PC-3 (cell line): ENCODE measurements around the gene EPB41L1. TPM values are rescaled to one million over a fixed set of nuclear protein-coding genes. Genes with fewer than 3 reads are reported as not detected.

ENCODE experiments used
- ATAC-seq: fragments of 200-7000 bp; cut with Tn5 transposase; 2 replicates; pipeline ENCODE4 v1.9.1; 2020; ENCODE audit warnings: mild to moderate bottlenecking, moderate library complexity
- BruUV-seq: library from RNA; stranded (reverse); fragments of 400-500 nt; replicated peaks from 2 replicates; lab custom pipeline; 2021; lab: Mats Ljungman, UMichigan
- CTCF ChIA-PET: fragments of 300-600 bp; sonication (Branson Sonifier 250); formaldehyde crosslinking; loops from one replicate; lab custom pipeline; 2022; ENCODE audit warnings: antibody characterized with exemption; lab: Charles Lee
- POLR2A ChIA-PET: fragments of 300-600 bp; sonication (Branson Sonifier 250); formaldehyde crosslinking; loops from one replicate; lab custom pipeline; 2022; ENCODE audit warnings: antibody characterized with exemption; ENCODE audit not compliant: unreplicated experiment; lab: Charles Lee
- DNase-seq: peaks from one replicate; pipeline ENCODE4 v3.0.0-alpha.2; 2015
- H2AFZ ChIP-seq: fragments of 300-600 bp; sonication (generic); 2 replicates; pipeline ENCODE4 v1.6.0; 2016; ENCODE audit warnings: antibody characterized with exemption, low read length
- H3F3A ChIP-seq: fragments of 300-600 bp; sonication (generic); one replicate; pipeline ENCODE4 v1.6.0; 2017; ENCODE audit warnings: antibody characterized with exemption, low read length, control low read depth, mild to moderate bottlenecking; ENCODE audit not compliant: unreplicated experiment
- H3K27ac ChIP-seq: fragments of 300-600 bp; sonication (generic); 2 replicates; pipeline ENCODE4 v1.5.1; 2016; ENCODE audit warnings: mild to moderate bottlenecking, low read length
- H3K27me3 ChIP-seq: fragments of 300-600 bp; sonication (generic); 2 replicates; pipeline ENCODE4 v1.6.1; 2016; ENCODE audit warnings: low read length, mixed read lengths
- H3K36me3 ChIP-seq: fragments of 300-600 bp; sonication (generic); 2 replicates; pipeline ENCODE4 v1.6.1; 2016; ENCODE audit warnings: low read depth, mixed run types, low read length, mixed read lengths
- H3K4me1 ChIP-seq: fragments of 300-600 bp; sonication (generic); 2 replicates; pipeline ENCODE4 v1.5.1; 2016; ENCODE audit warnings: low read length; ENCODE audit not compliant: insufficient read depth
- H3K4me2 ChIP-seq: fragments of 300-600 bp; sonication (generic); 2 replicates; pipeline ENCODE4 v1.6.0; 2016; ENCODE audit warnings: low read length
- H3K4me3 ChIP-seq: fragments of 300-600 bp; sonication (generic); 2 replicates; pipeline ENCODE4 v1.5.1; 2016; ENCODE audit warnings: mild to moderate bottlenecking, low read length, mixed read lengths
- H3K79me2 ChIP-seq: fragments of 300-600 bp; sonication (generic); 2 replicates; pipeline ENCODE4 v1.6.1; 2017; ENCODE audit warnings: low read length, mixed read lengths
- H3K9ac ChIP-seq: fragments of 300-600 bp; sonication (generic); 2 replicates; pipeline ENCODE4 v1.6.0; 2016; ENCODE audit warnings: mild to moderate bottlenecking, low read length
- H3K9me2 ChIP-seq: fragments of 300-600 bp; sonication (generic); replicated peaks from 2 replicates; pipeline ENCODE4 v1.6.1; 2016; ENCODE audit warnings: mixed run types, low read length, mixed read lengths
- H3K9me3 ChIP-seq: fragments of 300-600 bp; sonication (generic); 2 replicates; pipeline ENCODE4 v1.6.1; 2016; ENCODE audit warnings: low read length, mixed read lengths
- H4K20me1 ChIP-seq: fragments of 300-600 bp; sonication (generic); 2 replicates; pipeline ENCODE4 v1.6.1; 2016; ENCODE audit warnings: low read length, mixed read lengths
- EZH2 ChIP-seq: fragments of 300-600 bp; sonication (generic); IDR thresholded peaks from one replicate; pipeline ENCODE4 v1.6.1; 2017; ENCODE audit warnings: antibody characterized with exemption, mild to moderate bottlenecking, low read length; ENCODE audit not compliant: unreplicated experiment
- EZH2phosphoT487 ChIP-seq: fragments of 300-600 bp; sonication (generic); IDR thresholded peaks from 2 replicates; pipeline ENCODE4 v1.6.1; 2018; ENCODE audit warnings: mild to moderate bottlenecking, antibody characterized with exemption, low read length, borderline replicate concordance
- intact Hi-C: fragments of 100-400 bp; cut with micrococcal nuclease; formaldehyde crosslinking; loops from 2 replicates; pipeline ENCODE4 v1.9.0; 2023
- total RNA-seq: library from RNA; depleted of rRNA; stranded (reverse); fragments of >200 nt; gene quantifications from 2 replicates; pipeline ENCODE4 v1.2.3, GENCODE V29; 2014
- TF ChIP-seq, protein P1 (sequence below): fragments of 300-600 bp; sonication (generic); conservative IDR thresholded peaks from 2 replicates; pipeline ENCODE4 v1.5.1; 2017; ENCODE audit warnings: antibody characterized with exemption, low read depth, mild to moderate bottlenecking, low read length

The EPB41L1 gene
- total RNA-seq, 1 experiment from 2014 or later = 48.2 TPM

DNA sequence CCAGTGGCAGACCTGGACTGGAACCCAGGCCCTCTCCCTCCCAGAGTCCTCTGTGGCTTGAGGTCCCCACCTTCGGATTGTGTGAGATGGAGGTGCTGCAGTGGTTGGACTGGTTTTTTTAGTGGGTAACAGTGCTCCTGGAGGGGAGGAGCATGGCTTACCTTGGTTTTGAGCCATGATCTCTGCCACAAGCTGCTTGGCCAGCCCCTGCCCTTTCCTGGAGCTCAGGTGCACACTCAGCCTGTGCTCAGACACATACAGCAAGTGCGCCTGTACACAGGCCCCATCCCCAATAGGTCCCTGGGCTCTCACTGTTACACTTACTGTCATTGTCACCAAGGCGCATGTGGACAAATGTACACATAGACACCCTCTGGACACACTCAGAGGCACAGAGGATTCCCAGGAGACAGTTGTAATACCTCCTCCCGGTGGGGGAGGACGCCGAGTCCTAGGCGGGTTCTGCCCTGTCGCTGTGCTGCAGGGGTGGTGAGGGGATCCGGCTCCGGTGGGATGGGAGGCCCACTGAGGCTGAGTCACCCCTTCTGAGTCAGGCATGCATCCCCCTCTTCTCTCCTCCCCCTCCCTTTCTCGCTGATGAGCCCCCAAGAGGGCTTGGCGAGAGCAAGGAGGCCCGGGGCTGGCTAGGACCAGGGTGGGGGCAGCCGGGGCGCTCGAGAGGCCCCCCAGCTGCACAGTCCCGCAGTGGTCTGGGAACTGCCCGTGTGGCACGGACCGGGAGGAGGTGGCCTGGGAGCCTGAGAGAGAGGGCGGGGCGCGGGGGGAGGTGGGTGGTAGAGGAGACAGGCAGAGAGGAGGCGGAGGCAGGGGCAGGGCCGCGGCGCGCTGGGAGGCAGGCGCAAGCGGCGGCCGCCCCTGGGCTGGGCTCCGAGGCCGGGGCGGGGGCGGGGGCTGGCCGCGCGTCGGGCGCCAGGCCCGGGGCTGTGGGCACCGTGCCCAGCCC, 522 bp upstream of the EPB41L1 start:
- CTCF ChIA-PET = interaction anchor here (0.6 to 0.7 kb wide), 2 partner anchors 161 to 301 kb away, joined by 3 read pairs; no protein-coding TSS in a partner anchor
- peak overlapping the region; percentile 87 for H3K4me3 ChIP-seq
- intact Hi-C loops = no loop called here

DNA sequence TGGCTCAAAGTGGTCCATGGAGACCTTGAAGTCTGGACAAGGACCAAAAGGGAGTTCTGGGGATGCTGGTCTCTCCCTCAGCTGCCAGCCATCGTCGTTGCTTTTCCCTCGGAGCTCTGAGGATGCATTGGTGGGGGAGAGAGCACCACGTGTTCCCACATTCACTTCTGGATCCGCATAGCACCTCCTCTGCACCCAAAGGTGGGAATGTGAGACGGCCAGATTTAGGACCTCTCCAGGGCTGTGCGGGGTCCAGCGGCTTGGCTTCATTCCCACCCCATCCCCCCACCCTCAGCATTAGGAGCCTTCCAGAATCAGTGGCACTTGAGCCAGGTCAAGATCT, 1.1 kb downstream of the EPB41L1 start:
- Histone ChIP-seq H4K20me1 (no peaks in the 10 kb centered on the region), H3K36me3 (no peaks in the 10 kb centered on the region), H3K9ac (no peak overlapping the region), H3K4me2 (peak overlapping the region; percentile 98), H3K9me3 (no peaks in the 10 kb centered on the region), H3K4me1 (peaks cover 17% of the 10 kb centered on the region), H3K9me2 (no peaks in the 10 kb centered on the region), H3K79me2 (peaks cover 13% of the 10 kb centered on the region; the same call in 1 of the 2 replicates), H3F3A (no peaks in the 10 kb centered on the region), H3K27me3 (no peaks in the 10 kb centered on the region), H2AFZ (no peak overlapping the region), H3K27ac (no peak overlapping the region), H3K4me3 (peak overlapping the region; percentile 87)
- CTCF ChIA-PET = interaction anchor here (0.7 to 1.8 kb wide), 4 partner anchors 17 to 163 kb away, joined by 3 to 10 read pairs (median 4); no protein-coding TSS in a partner anchor
- TF ChIP-seq EZH2 = no peak
- TF ChIP-seq, protein P1, sequence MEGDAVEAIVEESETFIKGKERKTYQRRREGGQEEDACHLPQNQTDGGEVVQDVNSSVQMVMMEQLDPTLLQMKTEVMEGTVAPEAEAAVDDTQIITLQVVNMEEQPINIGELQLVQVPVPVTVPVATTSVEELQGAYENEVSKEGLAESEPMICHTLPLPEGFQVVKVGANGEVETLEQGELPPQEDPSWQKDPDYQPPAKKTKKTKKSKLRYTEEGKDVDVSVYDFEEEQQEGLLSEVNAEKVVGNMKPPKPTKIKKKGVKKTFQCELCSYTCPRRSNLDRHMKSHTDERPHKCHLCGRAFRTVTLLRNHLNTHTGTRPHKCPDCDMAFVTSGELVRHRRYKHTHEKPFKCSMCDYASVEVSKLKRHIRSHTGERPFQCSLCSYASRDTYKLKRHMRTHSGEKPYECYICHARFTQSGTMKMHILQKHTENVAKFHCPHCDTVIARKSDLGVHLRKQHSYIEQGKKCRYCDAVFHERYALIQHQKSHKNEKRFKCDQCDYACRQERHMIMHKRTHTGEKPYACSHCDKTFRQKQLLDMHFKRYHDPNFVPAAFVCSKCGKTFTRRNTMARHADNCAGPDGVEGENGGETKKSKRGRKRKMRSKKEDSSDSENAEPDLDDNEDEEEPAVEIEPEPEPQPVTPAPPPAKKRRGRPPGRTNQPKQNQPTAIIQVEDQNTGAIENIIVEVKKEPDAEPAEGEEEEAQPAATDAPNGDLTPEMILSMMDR = no peak
- no peak for TF ChIP-seq EZH2phosphoT487
- DNase-seq = no peak
- intact Hi-C loops = no loop called here
- POLR2A ChIA-PET = interaction anchor here (0.6 kb wide), 1 partner anchor 640 kb away, joined by 3 read pairs; no protein-coding TSS in a partner anchor
- BruUV-seq = no TSS peak
- ATAC-seq = no peak

More for the DNA sequence above, 522 bp upstream of the EPB41L1 start:
- Histone ChIP-seq H2AFZ (peak overlapping the region; percentile 93), H3K79me2 (peaks cover 7% of the 10 kb centered on the region; the same call in 1 of the 2 replicates), H3K9ac (peak overlapping the region; percentile 40; the same call in 1 of the 2 replicates), H3K27ac (no peak overlapping the region), H3K36me3 (no peaks in the 10 kb centered on the region), H3K27me3 (no peaks in the 10 kb centered on the region), H3K9me2 (no peaks in the 10 kb centered on the region), H3K4me1 (peaks cover 17% of the 10 kb centered on the region), H3K9me3 (no peaks in the 10 kb centered on the region), H3K4me2 (peak overlapping the region; percentile 100), H3F3A (no peaks in the 10 kb centered on the region), H4K20me1 (no peaks in the 10 kb centered on the region)
- ATAC-seq = peak; percentile 91
- no peak for TF ChIP-seq EZH2phosphoT487
- DNase-seq = peak; percentile 75
- BruUV-seq = no TSS peak
- POLR2A ChIA-PET = interaction anchor here (0.7 kb wide), 1 partner anchor 249 kb away, joined by 3 read pairs; no protein-coding TSS in a partner anchor

DNA sequence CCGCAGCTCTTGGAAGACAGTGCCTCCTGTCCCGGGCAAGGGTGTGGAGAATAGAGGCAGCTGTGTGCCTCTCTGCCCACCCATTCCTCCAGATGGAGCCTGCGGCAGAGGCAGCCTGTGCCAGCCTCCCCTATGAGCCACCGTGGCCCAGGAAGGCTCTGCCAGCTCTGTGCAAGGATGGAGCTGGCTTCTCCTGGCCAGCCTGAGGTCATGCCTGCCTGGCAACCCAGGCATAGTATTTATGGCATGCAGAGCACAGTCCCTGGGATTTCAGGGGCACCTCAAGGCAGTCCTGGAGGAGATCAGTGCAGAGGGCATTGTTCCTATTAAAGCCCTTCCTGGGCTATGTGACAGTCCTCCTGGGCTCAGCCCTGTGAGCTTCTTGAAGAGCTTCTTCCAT, 1.5 kb downstream of the EPB41L1 start:
- H3K4me2 ChIP-seq = no peak overlapping the region
- no TSS peak for BruUV-seq

More for the DNA sequence above, 1.5 kb downstream of the EPB41L1 start:
- H3K27ac ChIP-seq = no peak overlapping the region
- TF ChIP-seq EZH2 (no peak), EZH2phosphoT487 (no peak)
- TF ChIP-seq, protein P1 = no peak
- no peak overlapping the region for H3K9ac ChIP-seq
- H3K4me1 ChIP-seq = peaks cover 17% of the 10 kb centered on the region
- intact Hi-C loops = loop anchor here (1.0 to 2.0 kb wide), 2 partner anchors 43 to 283 kb away; no protein-coding TSS in a partner anchor
- no peaks in the 10 kb centered on the region for H3K36me3 ChIP-seq
- H3F3A ChIP-seq = no peaks in the 10 kb centered on the region
- no peaks in the 10 kb centered on the region for H3K9me2 ChIP-seq
- ChIA-PET CTCF (interaction anchor here (0.7 to 1.8 kb wide), 6 partner anchors 18 to 165 kb away, joined by 3 to 10 read pairs (median 4); no protein-coding TSS in a partner anchor), POLR2A (interaction anchor here (0.6 kb wide), 2 partner anchors 163 to 640 kb away, joined by 3 read pairs; no protein-coding TSS in a partner anchor)
- H3K9me3 ChIP-seq = no peaks in the 10 kb centered on the region
- DNase-seq (no peak), ATAC-seq (no peak)
- H3K27me3 ChIP-seq = no peaks in the 10 kb centered on the region
- H3K79me2 ChIP-seq = peaks cover 13% of the 10 kb centered on the region; the same call in 1 of the 2 replicates
- H4K20me1 ChIP-seq = no peaks in the 10 kb centered on the region
- no peak overlapping the region for H2AFZ ChIP-seq
- H3K4me3 ChIP-seq = no peak overlapping the region
